Measurements from ENCODE around the gene RAB11FIP2.

DNA sequence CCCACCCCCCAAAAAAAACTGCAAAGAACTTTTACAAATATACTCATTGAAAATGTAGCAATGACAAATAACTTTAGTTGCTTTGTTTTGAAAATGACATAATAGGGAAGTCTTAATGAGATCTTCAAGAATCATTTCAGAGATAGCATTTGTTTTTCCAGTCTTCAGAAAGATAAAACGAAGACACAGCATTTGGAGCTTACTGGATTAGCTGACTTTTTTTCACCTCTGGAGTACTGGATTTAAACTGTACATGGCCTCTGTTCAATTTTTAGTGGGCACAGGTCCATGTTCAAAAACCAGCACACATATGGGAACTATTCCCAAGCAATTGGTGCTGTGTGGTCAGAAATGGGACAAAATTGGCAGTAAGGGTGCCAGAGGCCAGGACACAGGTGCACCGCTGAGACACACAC is 3.9 kb downstream of the RAB11FIP2 start:
- TF ChIP-seq, protein P1, sequence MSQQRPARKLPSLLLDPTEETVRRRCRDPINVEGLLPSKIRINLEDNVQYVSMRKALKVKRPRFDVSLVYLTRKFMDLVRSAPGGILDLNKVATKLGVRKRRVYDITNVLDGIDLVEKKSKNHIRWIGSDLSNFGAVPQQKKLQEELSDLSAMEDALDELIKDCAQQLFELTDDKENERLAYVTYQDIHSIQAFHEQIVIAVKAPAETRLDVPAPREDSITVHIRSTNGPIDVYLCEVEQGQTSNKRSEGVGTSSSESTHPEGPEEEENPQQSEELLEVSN (IDR thresholded peaks at IDR 0.05): no peak
- TF ChIP-seq HDAC6 (IDR thresholded peaks at IDR 0.05; ENCODE audit: low read depth, low read length) (no peak), POLR2AphosphoS5 (IDR thresholded peaks at IDR 0.05; ENCODE audit: low read depth, low read length) (no peak), ZNF274 (IDR thresholded peaks at IDR 0.05; ENCODE audit: borderline replicate concordance, extremely low read depth, low read length) (no peak), BRCA1 (IDR thresholded peaks at IDR 0.05; ENCODE audit: low read depth, low read length) (no peak), SP1 (IDR thresholded peaks at IDR 0.05; ENCODE audit: low read depth, low read length) (no peak), CREB1 (IDR thresholded peaks at IDR 0.05) (no peak), POLR2A (IDR thresholded peaks at IDR 0.05; ENCODE audit: control extremely low read depth in 1 of 2, low read depth in 2 of 2, low read length in 2 of 2) (no peak), RFX5 (IDR thresholded peaks at IDR 0.05; ENCODE audit: borderline replicate concordance, low read depth, low read length) (no peak)
- TF ChIP-seq, protein P2, sequence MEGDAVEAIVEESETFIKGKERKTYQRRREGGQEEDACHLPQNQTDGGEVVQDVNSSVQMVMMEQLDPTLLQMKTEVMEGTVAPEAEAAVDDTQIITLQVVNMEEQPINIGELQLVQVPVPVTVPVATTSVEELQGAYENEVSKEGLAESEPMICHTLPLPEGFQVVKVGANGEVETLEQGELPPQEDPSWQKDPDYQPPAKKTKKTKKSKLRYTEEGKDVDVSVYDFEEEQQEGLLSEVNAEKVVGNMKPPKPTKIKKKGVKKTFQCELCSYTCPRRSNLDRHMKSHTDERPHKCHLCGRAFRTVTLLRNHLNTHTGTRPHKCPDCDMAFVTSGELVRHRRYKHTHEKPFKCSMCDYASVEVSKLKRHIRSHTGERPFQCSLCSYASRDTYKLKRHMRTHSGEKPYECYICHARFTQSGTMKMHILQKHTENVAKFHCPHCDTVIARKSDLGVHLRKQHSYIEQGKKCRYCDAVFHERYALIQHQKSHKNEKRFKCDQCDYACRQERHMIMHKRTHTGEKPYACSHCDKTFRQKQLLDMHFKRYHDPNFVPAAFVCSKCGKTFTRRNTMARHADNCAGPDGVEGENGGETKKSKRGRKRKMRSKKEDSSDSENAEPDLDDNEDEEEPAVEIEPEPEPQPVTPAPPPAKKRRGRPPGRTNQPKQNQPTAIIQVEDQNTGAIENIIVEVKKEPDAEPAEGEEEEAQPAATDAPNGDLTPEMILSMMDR (IDR thresholded peaks at IDR 0.05; ENCODE audit: control extremely low read depth in 1 of 3, insufficient read depth in 1 of 3, low read depth in 1 of 3, low read length in 3 of 3): no peak
- TF ChIP-seq, protein P3, sequence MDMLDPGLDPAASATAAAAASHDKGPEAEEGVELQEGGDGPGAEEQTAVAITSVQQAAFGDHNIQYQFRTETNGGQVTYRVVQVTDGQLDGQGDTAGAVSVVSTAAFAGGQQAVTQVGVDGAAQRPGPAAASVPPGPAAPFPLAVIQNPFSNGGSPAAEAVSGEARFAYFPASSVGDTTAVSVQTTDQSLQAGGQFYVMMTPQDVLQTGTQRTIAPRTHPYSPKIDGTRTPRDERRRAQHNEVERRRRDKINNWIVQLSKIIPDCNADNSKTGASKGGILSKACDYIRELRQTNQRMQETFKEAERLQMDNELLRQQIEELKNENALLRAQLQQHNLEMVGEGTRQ (IDR thresholded peaks at IDR 0.05; ENCODE audit: low read length): no peak
- TF ChIP-seq, protein P4, sequence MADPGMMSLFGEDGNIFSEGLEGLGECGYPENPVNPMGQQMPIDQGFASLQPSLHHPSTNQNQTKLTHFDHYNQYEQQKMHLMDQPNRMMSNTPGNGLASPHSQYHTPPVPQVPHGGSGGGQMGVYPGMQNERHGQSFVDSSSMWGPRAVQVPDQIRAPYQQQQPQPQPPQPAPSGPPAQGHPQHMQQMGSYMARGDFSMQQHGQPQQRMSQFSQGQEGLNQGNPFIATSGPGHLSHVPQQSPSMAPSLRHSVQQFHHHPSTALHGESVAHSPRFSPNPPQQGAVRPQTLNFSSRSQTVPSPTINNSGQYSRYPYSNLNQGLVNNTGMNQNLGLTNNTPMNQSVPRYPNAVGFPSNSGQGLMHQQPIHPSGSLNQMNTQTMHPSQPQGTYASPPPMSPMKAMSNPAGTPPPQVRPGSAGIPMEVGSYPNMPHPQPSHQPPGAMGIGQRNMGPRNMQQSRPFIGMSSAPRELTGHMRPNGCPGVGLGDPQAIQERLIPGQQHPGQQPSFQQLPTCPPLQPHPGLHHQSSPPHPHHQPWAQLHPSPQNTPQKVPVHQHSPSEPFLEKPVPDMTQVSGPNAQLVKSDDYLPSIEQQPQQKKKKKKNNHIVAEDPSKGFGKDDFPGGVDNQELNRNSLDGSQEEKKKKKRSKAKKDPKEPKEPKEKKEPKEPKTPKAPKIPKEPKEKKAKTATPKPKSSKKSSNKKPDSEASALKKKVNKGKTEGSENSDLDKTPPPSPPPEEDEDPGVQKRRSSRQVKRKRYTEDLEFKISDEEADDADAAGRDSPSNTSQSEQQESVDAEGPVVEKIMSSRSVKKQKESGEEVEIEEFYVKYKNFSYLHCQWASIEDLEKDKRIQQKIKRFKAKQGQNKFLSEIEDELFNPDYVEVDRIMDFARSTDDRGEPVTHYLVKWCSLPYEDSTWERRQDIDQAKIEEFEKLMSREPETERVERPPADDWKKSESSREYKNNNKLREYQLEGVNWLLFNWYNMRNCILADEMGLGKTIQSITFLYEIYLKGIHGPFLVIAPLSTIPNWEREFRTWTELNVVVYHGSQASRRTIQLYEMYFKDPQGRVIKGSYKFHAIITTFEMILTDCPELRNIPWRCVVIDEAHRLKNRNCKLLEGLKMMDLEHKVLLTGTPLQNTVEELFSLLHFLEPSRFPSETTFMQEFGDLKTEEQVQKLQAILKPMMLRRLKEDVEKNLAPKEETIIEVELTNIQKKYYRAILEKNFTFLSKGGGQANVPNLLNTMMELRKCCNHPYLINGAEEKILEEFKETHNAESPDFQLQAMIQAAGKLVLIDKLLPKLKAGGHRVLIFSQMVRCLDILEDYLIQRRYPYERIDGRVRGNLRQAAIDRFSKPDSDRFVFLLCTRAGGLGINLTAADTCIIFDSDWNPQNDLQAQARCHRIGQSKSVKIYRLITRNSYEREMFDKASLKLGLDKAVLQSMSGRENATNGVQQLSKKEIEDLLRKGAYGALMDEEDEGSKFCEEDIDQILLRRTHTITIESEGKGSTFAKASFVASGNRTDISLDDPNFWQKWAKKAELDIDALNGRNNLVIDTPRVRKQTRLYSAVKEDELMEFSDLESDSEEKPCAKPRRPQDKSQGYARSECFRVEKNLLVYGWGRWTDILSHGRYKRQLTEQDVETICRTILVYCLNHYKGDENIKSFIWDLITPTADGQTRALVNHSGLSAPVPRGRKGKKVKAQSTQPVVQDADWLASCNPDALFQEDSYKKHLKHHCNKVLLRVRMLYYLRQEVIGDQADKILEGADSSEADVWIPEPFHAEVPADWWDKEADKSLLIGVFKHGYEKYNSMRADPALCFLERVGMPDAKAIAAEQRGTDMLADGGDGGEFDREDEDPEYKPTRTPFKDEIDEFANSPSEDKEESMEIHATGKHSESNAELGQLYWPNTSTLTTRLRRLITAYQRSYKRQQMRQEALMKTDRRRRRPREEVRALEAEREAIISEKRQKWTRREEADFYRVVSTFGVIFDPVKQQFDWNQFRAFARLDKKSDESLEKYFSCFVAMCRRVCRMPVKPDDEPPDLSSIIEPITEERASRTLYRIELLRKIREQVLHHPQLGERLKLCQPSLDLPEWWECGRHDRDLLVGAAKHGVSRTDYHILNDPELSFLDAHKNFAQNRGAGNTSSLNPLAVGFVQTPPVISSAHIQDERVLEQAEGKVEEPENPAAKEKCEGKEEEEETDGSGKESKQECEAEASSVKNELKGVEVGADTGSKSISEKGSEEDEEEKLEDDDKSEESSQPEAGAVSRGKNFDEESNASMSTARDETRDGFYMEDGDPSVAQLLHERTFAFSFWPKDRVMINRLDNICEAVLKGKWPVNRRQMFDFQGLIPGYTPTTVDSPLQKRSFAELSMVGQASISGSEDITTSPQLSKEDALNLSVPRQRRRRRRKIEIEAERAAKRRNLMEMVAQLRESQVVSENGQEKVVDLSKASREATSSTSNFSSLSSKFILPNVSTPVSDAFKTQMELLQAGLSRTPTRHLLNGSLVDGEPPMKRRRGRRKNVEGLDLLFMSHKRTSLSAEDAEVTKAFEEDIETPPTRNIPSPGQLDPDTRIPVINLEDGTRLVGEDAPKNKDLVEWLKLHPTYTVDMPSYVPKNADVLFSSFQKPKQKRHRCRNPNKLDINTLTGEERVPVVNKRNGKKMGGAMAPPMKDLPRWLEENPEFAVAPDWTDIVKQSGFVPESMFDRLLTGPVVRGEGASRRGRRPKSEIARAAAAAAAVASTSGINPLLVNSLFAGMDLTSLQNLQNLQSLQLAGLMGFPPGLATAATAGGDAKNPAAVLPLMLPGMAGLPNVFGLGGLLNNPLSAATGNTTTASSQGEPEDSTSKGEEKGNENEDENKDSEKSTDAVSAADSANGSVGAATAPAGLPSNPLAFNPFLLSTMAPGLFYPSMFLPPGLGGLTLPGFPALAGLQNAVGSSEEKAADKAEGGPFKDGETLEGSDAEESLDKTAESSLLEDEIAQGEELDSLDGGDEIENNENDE (IDR thresholded peaks at IDR 0.05; ENCODE audit: insufficient replicate concordance, low read length): no peak
